HG02571 (cell line): ENCODE data around the gene GPR156.
"Not testable (repeated sequence)": the region's sequence is repeated elsewhere in the genome, so short reads cannot be mapped to it uniquely, and the experiment has no call there.

ENCODE experiments used
- ATAC-seq: cut with Tn5 transposase; IDR thresholded peaks from one replicate; pipeline ENCODE4 v1.9.1; 2021; ENCODE audit warnings: mild to moderate bottlenecking, moderate library complexity; ENCODE audit not compliant: unreplicated experiment

The GPR156 gene

DNA sequence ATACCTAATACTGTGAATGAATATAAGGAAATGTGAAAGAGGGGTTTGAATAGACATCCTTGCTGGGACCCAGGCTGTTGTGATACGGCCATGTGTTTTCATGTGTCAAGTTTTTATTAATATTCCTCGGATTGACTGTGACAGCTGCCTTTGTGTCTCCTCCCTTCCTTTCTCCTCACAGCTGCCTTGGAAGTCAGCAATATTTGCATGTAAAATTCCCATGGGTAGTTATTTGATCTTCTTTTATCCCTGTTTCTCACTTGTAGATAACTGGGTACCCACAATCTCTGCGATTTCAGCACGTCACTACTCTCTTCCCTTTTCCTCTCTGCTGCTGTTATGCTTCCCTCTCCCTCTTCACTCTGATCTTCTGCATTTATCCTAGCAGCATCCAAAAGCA lies 9.4 kb downstream of the GPR156 start:
- no peak for ATAC-seq

GRCh38 chr3:120274739-120275167 lies 10.3 kb downstream of the GPR156 start:
- no peak for ATAC-seq

DNA sequence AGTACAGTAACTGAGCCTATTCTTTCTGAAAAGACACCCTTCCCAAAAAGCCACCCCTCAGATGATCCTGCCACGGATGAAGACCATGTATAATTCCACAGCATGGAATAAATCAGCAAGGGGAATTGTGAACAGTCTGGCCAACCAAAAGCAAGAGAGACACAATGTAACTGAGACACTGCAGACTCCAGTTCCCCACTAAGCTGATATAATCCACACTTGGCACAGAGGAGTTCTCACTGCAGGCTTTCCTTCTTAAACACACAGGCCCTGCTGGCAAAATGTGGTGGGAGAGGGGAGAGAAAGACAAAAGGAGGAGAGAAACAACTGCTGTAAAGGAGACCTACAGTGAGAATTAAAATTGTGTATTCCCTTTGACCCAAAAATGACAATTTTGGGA lies 12.7 kb downstream of the GPR156 start:
- ATAC-seq: no peak

DNA sequence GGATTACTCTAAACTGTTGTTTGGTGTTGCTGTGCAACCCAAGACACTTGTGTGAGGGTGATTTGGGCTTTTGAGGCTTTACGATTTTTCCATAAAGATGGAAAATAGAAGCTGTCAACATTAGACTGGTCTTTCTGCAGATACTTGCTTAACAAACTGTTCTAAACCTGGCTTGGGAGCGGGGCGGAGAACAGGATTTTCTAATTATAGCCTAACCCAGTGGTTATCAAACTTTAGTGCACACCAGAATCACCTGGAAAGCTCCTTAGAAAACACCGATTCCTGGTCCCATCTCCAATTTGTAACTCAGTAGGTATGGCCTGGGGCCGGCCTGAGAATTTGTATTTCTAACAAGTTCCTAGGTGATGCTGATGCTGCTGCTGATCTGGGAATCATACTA lies 19.0 kb downstream of the GPR156 start:
- ATAC-seq: no peak

DNA sequence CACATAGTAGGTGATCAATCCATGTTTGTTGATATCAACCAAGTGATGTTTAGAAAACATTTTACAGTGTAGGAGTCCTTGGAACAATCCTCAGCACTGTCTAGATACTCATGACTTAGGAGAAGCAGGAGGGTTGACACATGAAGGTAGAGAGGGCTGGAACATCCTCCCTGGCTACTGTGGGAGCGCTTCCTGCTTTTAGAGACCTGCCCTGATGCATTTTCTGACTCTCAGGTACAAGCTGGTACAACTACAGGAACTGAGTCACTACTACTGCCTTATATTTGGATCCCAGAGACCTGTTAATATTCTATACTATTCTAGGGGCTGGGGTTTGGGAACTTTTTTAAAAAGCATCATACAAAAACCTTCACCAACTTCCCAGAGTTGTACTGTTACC lies 20.1 kb downstream of the GPR156 start:
- no peak for ATAC-seq

DNA sequence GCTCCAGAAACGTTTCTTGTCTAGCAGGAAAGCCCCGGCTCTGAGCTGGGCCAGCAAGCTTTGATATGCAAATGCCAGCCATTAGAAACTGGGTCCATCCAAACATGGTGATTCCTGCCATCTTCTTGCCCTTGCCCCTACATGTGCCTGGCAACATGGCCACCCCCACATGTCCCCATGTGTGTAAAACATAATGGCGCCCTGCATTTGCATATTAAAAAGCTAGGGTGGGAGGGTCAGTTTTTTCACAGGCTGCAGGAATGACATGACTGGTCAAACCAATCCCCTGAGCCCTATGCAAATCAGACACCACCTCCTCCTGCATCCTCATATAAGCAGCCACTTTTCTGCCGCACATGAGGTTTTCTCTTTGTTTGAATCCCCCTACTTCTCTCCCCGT lies 21.2 kb downstream of the GPR156 start:
- ATAC-seq: no peak

DNA sequence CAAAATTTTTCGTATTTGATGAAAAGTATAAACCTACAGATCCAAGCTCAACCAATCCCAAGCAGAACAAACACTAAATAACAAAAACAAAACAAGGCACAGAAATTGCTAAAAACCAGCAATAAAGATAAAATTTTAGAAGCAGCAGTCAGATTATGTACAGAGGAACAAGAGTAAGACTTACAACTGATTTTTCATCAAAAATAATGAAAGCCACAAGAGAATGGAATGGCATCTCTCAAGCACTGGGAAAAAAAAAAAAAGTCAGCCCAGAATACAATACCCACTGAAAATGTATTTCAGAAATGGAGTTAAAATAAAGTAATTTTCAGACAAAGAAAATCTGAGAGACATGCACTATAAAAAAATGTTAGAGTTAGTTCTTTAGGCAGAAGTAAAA lies 27.0 kb downstream of the GPR156 start:
- no peak for ATAC-seq

- ATAC-seq: no peak
Observed at GRCh38 chr3:120245386-120245785, 39.6 kb downstream of the GPR156 start.

GRCh38 chr3:120244834-120245225 lies 40.2 kb downstream of the GPR156 start:
- ATAC-seq: no peak

DNA sequence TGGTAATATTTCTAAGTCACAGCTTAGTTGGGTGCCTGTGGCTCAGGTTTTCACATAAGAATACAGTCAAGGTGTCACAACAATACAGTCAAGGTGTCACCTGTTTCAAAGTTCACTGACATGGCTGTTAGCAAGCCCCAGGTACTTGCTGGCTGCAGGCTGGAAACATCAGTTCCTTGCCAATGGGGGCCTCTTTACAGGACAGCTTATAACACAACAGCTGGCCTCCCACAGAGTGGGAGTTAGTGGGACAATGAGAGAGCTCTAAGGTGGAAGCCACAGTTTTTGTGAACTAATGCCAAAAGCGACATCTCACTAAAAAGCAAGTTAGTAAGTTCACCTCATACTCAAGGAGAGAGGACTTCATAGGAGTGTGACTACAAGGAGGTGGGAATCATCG lies 45.4 kb downstream of the GPR156 start:
- no peak for ATAC-seq

DNA sequence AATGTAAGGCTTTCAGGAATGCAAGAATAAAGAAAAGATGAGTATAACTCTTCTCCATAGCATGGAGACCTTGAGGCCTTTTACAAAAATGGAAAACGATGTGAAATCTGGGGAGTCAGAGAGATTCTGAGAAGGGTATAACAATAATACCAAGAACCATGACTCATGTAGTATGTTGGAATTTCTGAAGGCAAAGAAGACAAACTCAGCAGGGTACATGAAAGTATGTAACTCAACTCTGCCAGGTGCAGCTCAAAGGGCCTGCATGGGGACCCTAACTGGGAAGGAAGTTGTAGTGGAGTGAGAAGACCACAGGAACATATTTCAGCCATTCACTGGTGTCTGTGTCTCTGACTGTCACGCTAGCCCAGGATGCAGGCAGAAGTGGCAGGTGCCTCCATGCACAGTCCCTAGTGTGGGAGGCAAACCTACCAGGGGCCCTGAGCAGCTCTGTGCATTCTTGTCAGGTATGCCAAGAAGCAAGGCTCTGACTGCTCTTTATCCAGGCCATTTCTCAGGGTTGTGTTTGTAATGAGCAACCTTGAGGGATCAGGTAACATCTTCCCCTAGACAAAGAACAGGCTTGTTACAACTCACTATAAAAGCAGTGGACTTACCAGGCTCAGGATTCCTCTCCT lies 57.2 kb downstream of the GPR156 start:
- no peak for ATAC-seq

DNA sequence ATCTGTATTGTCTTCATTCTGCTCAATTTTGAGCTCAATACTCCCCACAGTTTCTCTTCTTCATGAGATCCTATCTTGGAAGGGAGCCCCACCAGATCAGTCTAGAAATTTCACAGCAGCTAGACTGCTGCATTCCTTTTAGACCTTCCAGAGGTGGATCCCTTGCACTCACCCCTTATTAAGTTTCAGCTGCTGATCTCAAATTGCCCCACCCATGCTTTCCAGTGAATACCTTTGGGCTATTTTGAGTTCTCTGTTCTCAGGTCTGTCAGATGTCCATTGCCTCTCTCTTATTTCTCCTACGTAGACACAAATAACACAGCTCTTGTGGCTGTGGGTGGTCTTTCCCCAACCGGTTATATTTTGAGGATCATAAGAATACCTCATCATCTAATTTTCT lies 60.8 kb downstream of the GPR156 start:
- ATAC-seq: no peak

DNA sequence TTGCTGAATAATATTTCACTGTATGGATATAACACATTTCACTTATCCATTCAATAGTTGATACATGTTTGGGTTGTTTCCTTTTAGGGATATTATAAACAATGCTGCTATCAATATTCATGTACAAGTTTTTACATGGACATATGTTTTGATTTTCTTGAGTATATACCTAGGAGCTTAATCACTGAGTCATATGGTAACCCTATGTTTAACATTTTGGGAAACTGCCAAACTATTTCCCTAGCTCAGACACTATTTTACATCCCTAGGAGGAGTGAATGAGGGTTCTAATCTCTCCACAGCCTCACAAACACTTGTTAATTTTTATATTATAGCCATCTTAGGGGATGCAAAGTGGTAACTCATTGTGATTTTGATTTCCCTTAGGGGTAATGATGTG lies 66.0 kb downstream of the GPR156 start:
- ATAC-seq: no peak

DNA sequence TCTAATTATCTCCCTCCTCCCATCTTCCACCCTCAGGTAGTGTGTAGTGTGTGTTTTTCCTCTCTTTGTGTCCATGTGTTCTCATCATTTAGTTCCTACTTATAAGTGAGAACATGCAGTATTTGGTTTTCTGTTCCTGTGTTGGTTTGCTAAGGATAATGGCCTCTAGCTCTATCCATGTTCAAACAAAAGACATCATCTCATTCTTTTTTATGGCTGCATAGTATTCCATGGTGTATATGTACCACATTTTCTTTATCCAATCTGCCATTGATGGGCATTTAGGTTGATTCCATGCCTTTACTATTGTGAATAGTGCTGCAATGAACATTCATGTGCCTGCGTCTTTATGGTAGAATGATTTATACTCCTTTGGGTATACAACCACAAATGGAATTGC lies 68.4 kb downstream of the GPR156 start:
- ATAC-seq: not testable (repeated sequence)

GRCh38 chr3:120214176-120214575 lies 70.8 kb downstream of the GPR156 start:
- no peak for ATAC-seq

DNA sequence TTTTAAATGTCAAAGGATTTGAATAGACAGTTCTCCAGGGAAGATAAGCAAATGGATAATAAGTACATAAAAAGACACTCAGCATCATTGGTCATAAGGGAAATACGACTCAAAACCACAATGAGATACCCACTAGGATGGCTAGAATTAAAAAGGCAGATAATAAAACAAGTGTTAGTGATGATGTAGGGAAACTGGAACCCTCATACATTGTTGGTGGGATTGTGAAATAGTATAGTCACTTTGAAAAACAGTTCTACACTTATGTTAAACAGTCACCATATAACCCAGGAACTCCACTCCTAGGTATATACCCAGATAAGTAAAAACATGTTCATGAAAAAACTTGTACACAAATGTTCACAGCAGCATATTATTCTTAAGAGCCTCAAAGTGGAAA lies 72.5 kb downstream of the GPR156 start:
- ATAC-seq: no peak

DNA sequence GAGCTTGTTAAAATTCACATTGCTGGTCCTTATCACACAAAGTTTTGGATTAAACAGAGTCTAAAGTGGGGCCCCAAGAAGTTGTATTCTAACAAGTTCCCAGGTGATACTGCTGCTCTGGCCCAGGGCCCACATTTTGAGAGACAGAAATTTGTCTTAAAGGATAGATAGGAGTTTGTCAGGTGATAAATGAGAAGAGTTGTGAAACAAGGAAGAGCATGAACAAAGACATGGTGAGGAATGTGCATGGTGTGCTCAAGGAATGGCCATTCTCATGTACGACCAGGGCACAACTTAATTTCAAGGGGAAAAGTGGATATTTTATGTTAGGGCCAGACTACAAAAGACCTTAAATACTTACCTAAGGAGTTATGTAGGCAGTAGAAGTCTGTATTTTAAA lies 75.6 kb downstream of the GPR156 start:
- no peak for ATAC-seq

DNA sequence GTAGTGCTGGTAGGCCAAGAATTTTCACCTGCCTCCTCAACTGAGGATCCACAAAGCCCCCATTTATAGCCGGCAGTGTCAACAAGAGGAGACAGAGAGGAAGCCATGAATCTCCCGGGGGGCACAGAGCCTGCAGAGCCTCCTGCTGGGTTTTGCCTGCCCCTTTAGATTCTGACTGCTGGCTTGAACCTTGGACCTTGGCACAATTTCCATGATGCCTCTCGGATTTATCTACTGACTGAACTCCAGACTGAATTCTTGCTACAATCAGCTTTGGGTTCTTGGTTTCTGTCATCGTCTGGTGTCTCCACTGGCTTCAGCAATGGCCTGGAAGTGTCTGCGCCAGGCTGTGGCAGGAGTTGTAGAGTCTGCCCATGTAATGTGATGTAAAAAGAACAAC lies 80.7 kb downstream of the GPR156 start:
- ATAC-seq: no peak

DNA sequence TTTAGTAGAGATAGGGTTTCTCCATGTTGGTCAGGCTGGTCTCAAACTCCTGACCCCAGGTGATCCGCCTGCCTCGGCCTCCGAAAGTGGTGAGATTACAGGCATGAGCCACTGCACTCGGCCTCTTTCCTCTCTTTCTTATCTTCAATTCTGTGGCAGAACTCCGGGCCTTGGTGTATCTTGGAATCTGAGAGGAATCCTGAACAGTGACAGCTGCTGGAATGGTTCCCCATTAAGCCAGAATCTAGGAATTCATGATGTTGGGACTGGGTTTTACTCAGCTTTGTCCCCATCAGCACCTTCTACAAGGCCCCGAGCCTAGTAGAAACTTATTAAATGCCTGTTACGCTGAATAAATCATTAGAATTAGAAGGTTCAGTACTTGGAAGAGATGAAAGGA lies 81.4 kb downstream of the GPR156 start:
- no peak for ATAC-seq

DNA sequence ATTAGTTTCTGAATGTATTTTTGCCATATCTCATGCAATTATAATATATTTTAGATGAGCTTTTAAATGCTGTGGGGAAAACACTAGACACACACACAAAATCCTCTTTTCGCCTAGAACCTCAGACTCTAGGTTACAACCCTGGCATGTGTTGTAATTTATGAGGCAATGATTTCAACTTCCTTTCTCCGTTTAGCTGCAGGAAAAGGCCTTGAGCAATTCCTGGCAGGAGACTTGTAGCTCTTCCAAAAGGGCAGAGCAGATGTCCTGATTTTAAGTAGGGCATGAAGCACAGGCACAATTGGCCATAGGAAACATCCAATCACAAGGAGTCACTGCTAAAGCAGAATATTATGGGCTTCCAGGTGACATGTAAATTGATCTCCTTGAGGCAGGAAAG lies 82.0 kb downstream of the GPR156 start:
- no peak for ATAC-seq

- ATAC-seq: no peak
Observed at GRCh38 chr3:120202363-120202762, 82.7 kb downstream of the GPR156 start.

GRCh38 chr3:120200493-120201235 lies 84.4 kb downstream of the GPR156 start:
- no peak for ATAC-seq
